Neural cell (in vitro differentiated cells): Measurements from ENCODE around the gene POMT1. TPM values are rescaled to one million over a fixed set of nuclear protein-coding genes. Genes with fewer than 3 reads are reported as not detected.

ENCODE experiments used
- H2AFZ ChIP-seq: fragments of 200-600, 300-800 bp; sonication (generic), shearing (Covaris generic); 2 replicates; pipeline ENCODE4 v1.6.0; 2014; ENCODE audit warnings: low read depth, mild to moderate bottlenecking, antibody characterized with exemption, low read length, moderate library complexity
- H3F3A ChIP-seq: fragments of 200-600 bp; shearing (Covaris generic); 2 replicates; pipeline ENCODE4 v1.6.1; 2016; ENCODE audit warnings: mild to moderate bottlenecking, moderate library complexity, mixed read lengths, antibody characterized with exemption, low read length; ENCODE audit not compliant: insufficient read depth, poor library complexity, severe bottlenecking
- H3K27ac ChIP-seq: fragments of 200-600, 300-800 bp; sonication (generic), shearing (Covaris generic); 2 replicates; pipeline ENCODE4 v1.5.1; 2014; ENCODE audit warnings: mild to moderate bottlenecking, low read length, moderate library complexity
- H3K27me3 ChIP-seq: fragments of 300-800, 200-600 bp; sonication (generic), shearing (Covaris generic); 2 replicates; pipeline ENCODE4 v1.6.0; 2014; ENCODE audit warnings: mild to moderate bottlenecking, low read depth, low read length, moderate library complexity; ENCODE audit not compliant: insufficient read depth
- H3K36me3 ChIP-seq: fragments of 300-800, 200-600 bp; sonication (generic), shearing (Covaris generic); 2 replicates; pipeline ENCODE4 v1.5.1; 2014; ENCODE audit warnings: mild to moderate bottlenecking, antibody characterized with exemption, low read length, moderate library complexity; ENCODE audit not compliant: insufficient read depth
- H3K4me2 ChIP-seq: fragments of 300-800, 200-600 bp; sonication (generic), shearing (Covaris generic); 2 replicates; pipeline ENCODE4 v1.6.0; 2014; ENCODE audit warnings: mild to moderate bottlenecking, low read length
- H3K4me3 ChIP-seq: fragments of 300-800, 200-600 bp; sonication (generic), shearing (Covaris generic); 2 replicates; pipeline ENCODE4 v1.5.1; 2014; ENCODE audit warnings: mild to moderate bottlenecking, low read length, moderate library complexity
- H3K79me2 ChIP-seq: fragments of 200-600 bp; shearing (Covaris generic); replicated peaks from 2 replicates; pipeline ENCODE4 v1.6.0; 2014; ENCODE audit warnings: mild to moderate bottlenecking, low read length, moderate library complexity; ENCODE audit not compliant: insufficient read depth
- H3K9ac ChIP-seq: fragments of 300-800, 200-600 bp; sonication (generic), shearing (Covaris generic); 2 replicates; pipeline ENCODE4 v1.6.1; 2016; ENCODE audit warnings: mild to moderate bottlenecking, low read length, mixed read lengths
- H3K9me2 ChIP-seq: fragments of 200-600 bp; shearing (Covaris generic); 2 replicates; pipeline ENCODE4 v1.6.1; 2016; ENCODE audit warnings: mild to moderate bottlenecking, low read length, mixed read lengths; ENCODE audit not compliant: insufficient read depth
- H3K9me3 ChIP-seq: fragments of 200-600, 300-800 bp; sonication (generic), shearing (Covaris generic); 2 replicates; pipeline ENCODE4 v1.6.1; 2016; ENCODE audit warnings: mild to moderate bottlenecking, mixed run types, low read length, moderate library complexity, mixed read lengths
- H4K20me1 ChIP-seq: fragments of 200-600 bp; shearing (Covaris generic); 2 replicates; pipeline ENCODE4 v1.6.1; 2016; ENCODE audit warnings: mild to moderate bottlenecking, mixed run types; ENCODE audit not compliant: insufficient read depth
- CTCF ChIP-seq: fragments of 450-650 bp; IDR thresholded peaks from 2 replicates; pipeline ENCODE4 v1.5.1; 2014; ENCODE audit warnings: antibody characterized with exemption, mild to moderate bottlenecking, moderate library complexity; ENCODE audit not compliant: poor library complexity, severe bottlenecking
- EP300 ChIP-seq: fragments of 450-650 bp; conservative IDR thresholded peaks from 2 replicates; pipeline ENCODE4 v1.6.1; 2014; ENCODE audit warnings: antibody characterized with exemption, mild to moderate bottlenecking, moderate library complexity; ENCODE audit not compliant: poor library complexity, severe bottlenecking
- EZH2 ChIP-seq: fragments of 200-600, 300-800 bp; shearing (Covaris generic), sonication (generic); IDR thresholded peaks from 2 replicates; pipeline ENCODE4 v1.6.1; 2014; ENCODE audit warnings: antibody characterized with exemption, low read length, borderline replicate concordance, mild to moderate bottlenecking; ENCODE audit not compliant: insufficient read depth, poor library complexity, severe bottlenecking
- MXI1 ChIP-seq: fragments of 450-650 bp; conservative IDR thresholded peaks from 2 replicates; pipeline ENCODE4 v1.6.1; 2014; ENCODE audit warnings: antibody characterized with exemption, mild to moderate bottlenecking; ENCODE audit not compliant: poor library complexity, severe bottlenecking
- POLR2AphosphoS5 ChIP-seq: IDR thresholded peaks from 2 replicates; pipeline ENCODE4 v1.6.1; 2012
- RAD21 ChIP-seq: fragments of 450-650 bp; conservative IDR thresholded peaks from 2 replicates; pipeline ENCODE4 v1.6.1; 2014; ENCODE audit warnings: antibody characterized with exemption, mild to moderate bottlenecking, moderate library complexity
- SMC3 ChIP-seq: fragments of 450-650 bp; conservative IDR thresholded peaks from 2 replicates; pipeline ENCODE4 v1.6.1; 2014; ENCODE audit warnings: antibody characterized with exemption, mild to moderate bottlenecking, moderate library complexity; ENCODE audit not compliant: poor library complexity
- TAF1 ChIP-seq: IDR thresholded peaks from 2 replicates; pipeline ENCODE4 v1.6.1; 2012; ENCODE audit warnings: low read depth
- polyA plus RNA-seq: library from polyadenylated mRNA; depleted of rRNA; stranded (reverse); fragments of >200 nt; gene quantifications from 2 replicates; pipeline ENCODE4 v1.2.3, GENCODE V29; 2014
- TF ChIP-seq, protein P1 (sequence below): IDR thresholded peaks from 2 replicates; pipeline ENCODE4 v1.6.1; 2012; ENCODE audit warnings: borderline replicate concordance

POMT1 gene
- polyA plus RNA-seq, 1 donor from 2014 or later = 131 TPM

DNA sequence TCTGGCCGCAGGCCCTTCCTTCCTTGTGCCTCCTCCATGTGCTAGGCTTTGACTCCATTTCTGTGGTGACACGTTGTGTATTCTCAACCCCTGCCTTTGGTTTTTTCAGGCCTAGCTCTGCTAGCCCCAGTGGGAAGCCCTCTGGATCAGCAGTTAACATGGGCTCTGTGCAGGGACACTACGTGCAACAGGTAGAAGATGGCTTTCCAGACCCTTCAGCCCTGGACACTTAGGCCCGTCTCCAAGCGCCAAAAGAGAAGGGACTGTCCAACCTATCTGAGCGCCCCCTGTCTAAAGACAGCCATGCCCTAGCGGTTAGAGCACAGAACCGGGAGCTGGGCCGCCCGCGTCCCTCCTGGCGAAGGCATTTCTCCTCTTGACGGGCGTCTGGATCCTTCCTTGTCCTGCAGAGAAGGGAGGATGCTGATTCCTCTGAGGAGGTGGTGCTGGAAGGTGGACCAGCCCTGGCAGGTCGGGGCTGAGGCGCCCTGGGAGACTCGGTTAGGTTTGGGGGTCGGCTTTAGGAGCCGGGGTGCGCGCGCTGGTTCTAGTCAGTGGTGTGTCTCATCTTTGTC lies 8.3 kb upstream of the POMT1 start:
- Histone ChIP-seq H4K20me1 (no peaks in the 10 kb centered on the region), H3K27me3 (no peaks in the 10 kb centered on the region), H3K27ac (no peak overlapping the region), H3F3A (no peaks in the 10 kb centered on the region), H3K36me3 (peaks cover 5% of the 10 kb centered on the region), H3K9ac (no peak overlapping the region), H3K4me3 (no peak overlapping the region), H3K9me3 (no peaks in the 10 kb centered on the region), H3K9me2 (no peaks in the 10 kb centered on the region), H2AFZ (no peak overlapping the region), H3K4me2 (no peak overlapping the region), H3K79me2 (no peaks in the 10 kb centered on the region)
- no peak for TF ChIP-seq EP300
- TF ChIP-seq POLR2AphosphoS5 = no peak

GRCh38 chr9:131495785-131496184 lies 6.9 kb upstream of the POMT1 start:
- Histone ChIP-seq H4K20me1 (no peaks in the 10 kb centered on the region), H3K27ac (no peak overlapping the region)

More at GRCh38 chr9:131495785-131496184, 6.9 kb upstream of the POMT1 start:
- Histone ChIP-seq H3F3A (no peaks in the 10 kb centered on the region), H3K9me2 (no peaks in the 10 kb centered on the region), H2AFZ (no peak overlapping the region), H3K9ac (no peak overlapping the region), H3K27me3 (no peaks in the 10 kb centered on the region), H3K9me3 (no peaks in the 10 kb centered on the region), H3K36me3 (peaks cover 4% of the 10 kb centered on the region), H3K79me2 (no peaks in the 10 kb centered on the region), H3K4me2 (no peak overlapping the region), H3K4me3 (no peak overlapping the region)
- TF ChIP-seq RAD21 (no peak), EP300 (no peak), EZH2 (no peak), CTCF (no peak), SMC3 (no peak), TAF1 (no peak), POLR2AphosphoS5 (no peak), MXI1 (no peak)
- TF ChIP-seq, protein P1, sequence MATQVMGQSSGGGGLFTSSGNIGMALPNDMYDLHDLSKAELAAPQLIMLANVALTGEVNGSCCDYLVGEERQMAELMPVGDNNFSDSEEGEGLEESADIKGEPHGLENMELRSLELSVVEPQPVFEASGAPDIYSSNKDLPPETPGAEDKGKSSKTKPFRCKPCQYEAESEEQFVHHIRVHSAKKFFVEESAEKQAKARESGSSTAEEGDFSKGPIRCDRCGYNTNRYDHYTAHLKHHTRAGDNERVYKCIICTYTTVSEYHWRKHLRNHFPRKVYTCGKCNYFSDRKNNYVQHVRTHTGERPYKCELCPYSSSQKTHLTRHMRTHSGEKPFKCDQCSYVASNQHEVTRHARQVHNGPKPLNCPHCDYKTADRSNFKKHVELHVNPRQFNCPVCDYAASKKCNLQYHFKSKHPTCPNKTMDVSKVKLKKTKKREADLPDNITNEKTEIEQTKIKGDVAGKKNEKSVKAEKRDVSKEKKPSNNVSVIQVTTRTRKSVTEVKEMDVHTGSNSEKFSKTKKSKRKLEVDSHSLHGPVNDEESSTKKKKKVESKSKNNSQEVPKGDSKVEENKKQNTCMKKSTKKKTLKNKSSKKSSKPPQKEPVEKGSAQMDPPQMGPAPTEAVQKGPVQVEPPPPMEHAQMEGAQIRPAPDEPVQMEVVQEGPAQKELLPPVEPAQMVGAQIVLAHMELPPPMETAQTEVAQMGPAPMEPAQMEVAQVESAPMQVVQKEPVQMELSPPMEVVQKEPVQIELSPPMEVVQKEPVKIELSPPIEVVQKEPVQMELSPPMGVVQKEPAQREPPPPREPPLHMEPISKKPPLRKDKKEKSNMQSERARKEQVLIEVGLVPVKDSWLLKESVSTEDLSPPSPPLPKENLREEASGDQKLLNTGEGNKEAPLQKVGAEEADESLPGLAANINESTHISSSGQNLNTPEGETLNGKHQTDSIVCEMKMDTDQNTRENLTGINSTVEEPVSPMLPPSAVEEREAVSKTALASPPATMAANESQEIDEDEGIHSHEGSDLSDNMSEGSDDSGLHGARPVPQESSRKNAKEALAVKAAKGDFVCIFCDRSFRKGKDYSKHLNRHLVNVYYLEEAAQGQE = no peak
